ENCODE measurements around the gene IFNAR2.
"Not testable (repeated sequence)": the region's sequence is repeated elsewhere in the genome, so short reads cannot be mapped to it uniquely, and the experiment has no call there.

Gene IFNAR2

DNA sequence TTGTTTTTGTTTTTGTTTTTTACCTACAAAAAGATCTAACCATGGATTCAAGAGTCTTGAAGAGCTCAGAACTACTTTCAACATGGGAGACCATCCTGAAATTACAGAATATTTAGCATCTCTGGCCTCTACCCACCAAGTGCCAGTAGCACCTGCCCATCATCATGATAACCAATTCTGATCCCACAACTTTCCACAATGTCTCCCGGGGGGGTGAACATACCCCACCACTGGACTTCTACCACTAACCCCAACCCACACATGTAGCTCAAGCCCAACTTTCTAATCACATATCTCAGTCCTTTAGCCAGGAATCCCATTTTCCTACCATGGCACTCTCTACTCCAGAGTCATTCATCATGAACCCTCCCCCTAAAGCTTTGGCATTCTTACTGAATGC lies 15.7 kb upstream of the IFNAR2 start:
- no peak for DNase-seq

DNA sequence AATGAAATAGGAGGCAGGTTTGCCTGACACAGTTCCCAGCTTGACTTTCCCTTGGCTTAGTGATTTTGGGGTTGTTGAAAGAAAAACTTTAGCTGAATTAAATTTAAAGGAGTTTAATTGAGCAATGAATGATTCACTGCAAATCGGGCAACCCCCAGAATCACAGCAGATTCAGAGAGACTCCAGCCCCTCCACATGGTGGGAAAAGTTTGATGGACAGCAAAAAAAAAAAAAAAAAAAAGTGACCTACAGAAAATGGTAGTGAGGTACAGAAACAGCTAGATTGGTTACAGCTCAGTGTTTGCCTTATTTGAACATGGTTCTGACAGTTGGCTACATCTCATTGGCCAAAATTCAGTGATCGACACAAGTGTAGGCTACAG lies 12.6 kb upstream of the IFNAR2 start:
- no peak for DNase-seq

DNA sequence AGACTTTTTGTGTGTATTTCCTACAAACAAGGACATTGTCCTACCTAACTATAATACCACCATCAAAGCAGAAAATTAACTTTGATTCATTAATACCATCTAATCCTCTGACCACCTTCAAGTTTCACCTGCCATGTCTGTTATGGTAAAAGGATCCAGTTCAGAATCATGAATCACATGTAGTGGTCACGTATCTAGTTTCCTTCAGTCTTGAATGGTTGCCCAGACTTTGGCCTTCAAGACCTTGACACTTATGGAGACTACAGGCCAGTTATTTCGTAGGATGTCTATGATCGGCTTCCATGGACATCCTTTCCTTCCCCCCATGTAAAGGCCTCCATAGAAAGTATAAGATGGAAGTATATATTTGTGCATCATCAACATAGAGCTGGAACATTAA lies 10.4 kb upstream of the IFNAR2 start:
- DNase-seq, result no peak

DNA sequence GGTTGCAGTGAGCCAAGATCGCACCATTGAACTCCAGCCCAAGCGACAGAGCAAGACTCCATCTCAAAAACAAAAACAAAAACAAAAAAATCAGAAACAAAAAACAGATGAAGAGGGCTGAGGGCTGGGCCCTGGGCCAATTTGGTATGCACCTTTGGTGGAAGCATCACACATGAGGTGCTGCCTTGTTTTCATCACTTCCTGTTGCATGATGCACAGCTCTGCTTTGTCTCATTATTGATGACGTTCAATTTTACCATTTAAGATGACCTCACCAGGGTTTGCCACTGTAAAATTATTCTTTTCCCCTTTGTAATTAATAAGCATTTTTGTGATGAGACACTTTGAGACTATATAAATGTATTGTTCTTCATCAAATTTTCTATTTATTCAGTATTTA lies 9.8 kb upstream of the IFNAR2 start:
- no peak for DNase-seq

DNA sequence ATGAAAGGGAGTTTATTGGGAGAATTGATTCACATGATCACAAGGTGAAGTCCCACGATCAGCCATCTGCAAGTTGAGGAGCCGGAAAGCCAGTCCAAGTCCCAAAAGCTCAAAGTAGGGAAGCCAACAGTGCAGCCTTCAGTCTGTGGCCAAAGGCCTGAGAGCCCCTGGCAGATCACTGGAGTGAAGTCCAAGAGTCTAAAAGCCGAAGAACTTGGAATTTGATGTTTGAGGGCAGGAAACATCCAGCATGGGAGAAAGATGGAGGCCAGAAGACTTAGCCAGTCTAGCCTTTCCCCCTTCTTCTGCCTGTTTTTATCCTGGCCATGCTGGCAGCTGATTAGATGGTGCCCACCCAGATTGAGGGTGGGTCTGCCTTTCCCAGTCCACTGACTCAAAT lies 4.4 kb upstream of the IFNAR2 start:
- not testable (repeated sequence) for DNase-seq

DNA sequence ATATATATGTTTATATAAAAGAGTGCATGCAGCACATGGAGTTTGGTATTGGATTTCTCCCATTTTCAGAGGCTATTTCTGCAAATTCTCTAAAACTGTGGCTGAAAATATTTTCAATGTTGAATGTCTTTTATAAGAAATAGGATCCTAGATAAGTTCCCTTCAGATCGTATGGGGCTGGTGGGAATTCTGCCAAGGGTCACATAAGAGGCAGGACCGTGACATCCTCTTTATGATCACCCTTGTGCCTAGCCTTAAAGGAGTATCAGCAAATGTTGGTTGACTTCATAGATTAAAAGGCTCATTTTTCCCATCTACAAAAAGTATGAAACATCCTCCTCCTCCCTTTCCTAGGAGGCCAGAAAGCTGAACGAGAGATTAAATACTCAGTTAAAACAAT lies 1.3 kb upstream of the IFNAR2 start:
- DNase-seq, result no peak

DNA sequence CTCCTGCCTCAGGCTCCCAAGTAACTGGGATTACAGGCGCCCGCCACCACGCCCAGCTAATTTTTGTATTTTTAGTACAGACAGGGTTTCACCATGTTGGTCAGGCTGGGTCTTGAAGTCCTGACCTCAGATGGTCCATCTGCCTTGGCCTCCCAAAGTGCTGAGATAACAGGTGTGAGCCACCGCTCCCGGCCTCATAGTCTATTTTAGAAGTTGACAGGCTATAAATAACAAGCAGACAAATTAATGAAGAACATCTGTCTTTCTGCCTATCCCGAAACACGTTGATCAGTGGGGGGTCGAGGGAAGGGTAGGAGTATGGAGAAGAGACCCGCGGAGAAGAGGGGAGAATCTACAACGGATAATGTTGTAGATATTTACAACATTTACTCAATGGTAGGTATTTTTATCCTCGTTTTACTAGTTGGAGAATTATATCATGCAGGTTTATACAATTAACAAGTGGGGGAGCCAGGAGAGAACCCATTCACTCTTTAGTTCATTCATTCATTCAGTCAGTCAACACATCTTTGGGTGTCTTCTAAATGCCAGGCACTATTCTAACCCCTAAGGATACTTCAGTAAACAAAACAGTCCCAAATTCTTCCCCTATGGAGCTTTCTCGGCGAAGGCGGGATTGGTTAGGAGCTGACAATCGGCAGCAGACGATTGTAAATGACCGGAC lies 497 bp upstream of the IFNAR2 start:
- DNase-seq, result no peak

DNA sequence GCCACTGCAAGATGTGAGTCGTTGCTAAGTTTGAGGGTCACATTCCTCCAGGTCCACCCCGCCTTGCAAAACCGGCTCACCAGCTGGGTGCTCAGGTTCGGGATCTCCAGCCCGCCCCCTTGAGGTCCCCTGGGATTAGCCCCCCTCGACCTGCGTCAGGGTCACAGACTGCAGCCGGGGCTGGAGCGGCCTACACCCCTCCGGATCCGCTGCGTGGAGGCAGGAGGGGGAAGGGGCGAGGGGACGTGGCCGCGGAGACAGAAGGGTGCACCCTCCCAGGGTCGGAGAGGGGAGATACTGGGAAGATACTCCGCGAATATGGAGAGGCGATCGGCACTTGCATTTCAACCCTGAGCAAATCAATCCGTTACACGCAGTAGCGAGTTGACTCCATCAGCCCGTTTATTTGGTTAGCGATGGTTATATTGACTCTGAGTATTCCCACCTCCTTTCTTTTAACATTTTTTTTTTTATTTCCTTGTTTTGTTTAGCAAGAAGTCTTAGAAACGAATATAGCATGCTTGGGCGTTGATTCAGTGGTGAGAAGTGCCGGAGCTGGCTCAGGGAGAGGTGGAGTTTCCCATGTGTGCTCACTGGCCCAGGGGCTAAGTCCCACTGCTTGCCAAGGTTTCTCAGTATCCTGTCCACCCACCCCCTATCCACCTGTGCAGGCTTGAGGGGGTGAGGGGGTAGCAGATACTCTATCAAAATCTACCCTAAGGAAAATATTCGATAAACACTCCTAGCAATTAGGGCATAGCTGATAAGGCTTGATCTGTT lies 997 bp downstream of the IFNAR2 start:
- DNase-seq, result peak in 43 of 51 donors; percentile 14 to 76 (median 49)

DNA sequence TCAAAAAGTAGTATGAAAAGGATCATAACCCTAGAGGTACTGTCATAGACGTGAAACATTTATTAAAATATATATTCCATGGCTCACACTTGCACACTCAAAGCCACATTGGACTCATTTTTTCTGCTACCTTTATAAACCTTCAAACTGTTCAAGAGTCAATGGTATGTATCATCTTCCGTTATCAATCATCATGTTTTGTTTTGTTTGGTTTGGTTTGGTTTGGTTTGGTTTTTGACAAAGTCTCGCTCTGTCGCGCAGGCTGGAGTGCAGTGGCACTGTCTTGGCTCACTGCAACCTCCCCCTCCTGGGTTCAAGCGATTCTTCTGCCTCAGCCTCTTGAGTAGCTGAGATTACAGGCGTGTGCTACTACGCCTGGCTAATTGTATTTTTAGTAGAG lies 1.8 kb downstream of the IFNAR2 start:
- DNase-seq, result peak in 1 of 51 donors; percentile 1

DNA sequence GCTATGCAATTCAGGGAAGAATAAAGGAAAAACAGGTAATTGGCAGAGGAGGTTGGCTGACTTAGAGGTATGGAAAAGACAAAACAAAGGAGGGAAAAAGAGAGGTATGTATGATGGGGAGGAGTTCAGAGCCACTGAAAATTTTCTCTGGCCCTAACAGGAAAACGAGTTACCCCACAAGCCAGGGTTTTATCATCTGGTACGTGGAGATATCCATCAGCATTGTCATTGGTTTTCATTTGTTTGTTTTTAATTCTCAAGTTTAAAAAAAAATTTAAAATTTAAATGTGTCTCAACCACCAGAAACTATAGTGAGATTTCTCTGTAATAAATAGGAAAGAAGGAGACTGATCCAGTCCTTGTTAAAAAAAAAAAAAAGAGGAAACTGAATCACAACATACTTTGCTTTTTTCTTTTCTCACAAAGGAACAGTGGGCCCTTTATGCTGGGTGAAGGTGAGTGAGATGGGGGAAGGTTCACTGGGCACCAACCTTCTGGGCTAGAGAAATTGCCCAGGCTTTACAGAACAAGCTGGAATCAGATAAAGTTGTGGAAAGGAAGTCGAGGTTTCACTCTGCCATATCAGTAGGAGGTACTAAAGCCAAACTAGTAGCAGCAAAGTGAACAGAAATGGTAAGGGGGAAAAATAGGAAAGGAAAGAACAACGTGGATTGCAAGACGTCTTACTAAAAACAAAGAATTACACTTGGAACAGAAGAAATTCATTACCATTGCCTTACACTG lies 2.7 kb downstream of the IFNAR2 start:
- DNase-seq, result peak in 1 of 51 donors; percentile 11

DNA sequence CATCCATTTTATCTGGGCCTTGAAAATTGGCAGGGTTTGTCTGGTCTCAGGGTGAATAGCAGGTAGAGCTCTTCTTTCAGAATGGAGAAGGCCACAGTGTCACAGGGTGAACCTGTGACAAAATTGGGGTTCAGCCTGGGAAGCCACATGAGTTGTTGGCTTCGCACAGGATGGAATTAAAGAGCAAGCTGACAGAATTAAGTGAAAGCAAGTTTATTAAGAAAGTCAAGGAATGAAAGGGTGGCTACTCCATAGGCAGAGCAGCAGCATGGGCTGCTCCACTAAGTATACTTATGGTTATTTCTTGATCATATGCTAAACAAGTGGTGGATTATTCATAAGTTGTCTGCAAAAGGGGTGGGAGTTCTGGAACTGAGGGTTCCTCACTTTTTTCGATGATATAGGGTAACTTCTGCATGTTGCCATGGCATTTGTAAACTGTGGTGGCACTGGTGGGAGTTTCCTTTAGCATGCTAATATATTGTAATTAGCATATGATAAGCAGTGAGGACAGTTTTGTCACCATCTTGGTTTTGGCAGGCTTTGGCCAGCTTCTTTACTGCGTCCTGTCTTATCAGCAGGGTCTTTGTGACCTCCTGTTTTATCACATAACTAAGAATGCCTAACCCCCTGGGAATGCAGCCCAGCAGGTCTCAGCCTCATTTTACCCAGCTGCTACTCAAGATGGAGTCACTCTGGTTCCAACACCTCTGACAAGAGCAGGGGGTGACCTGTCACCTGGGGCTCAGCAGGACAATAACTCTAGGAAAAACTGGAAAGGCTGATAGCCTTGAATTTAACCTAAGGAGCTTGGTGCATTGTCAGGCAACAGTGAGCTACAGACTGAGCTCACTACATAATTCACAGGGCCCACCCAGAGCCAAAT lies 5.1 kb downstream of the IFNAR2 start:
- no peak for DNase-seq

DNA sequence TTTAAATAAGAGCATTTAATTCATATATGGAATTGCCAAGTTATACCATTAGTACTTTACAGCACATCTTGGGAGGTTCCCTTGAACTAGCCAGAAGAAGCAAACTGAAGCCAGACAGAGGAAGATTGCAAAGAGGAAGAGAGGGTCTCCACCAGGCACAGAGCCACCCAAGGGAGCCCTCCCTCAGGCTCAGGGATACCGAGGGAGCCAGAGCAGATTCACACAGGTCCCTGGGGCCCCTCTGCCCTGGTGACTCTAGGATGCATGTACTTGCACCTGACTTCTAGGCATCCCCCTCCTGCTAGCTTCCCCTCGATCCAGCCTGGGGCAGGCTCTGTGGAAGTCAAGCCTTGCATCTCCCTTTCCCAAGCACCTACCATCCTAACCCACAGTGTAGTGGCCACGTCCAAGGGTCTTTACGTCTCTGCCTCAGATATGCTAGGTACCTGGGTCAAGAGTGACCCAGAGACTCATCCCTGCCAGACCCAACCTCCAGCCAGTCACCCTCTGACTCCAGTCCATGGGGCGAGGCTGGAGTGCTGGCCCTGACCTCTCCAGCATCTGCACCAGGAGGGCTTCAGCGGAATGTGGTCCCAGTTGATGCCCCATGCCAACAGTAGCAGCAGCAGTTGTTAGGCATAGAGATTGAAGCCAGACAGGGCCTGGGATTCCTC lies 6.4 kb downstream of the IFNAR2 start:
- no peak for DNase-seq

DNA sequence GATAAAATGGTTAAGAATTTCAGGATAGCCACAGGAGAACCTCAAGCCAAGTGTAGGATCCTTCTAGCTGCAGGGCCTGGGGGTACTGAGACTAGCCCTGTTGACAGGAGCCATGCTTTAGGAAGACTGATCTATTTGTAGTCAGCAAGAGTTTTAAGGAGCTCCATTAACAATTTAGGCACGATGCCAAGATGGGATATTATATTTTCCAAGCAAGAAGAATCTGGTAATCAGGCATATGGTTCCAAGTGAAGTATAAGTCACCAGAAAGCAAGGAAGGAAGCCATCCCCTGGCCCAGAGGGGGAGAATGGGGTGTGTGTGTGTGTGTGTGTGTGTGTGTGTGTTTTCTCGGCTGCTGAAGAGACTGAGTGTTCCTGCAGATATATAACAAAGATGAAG lies 7.0 kb downstream of the IFNAR2 start:
- no peak for DNase-seq

DNA sequence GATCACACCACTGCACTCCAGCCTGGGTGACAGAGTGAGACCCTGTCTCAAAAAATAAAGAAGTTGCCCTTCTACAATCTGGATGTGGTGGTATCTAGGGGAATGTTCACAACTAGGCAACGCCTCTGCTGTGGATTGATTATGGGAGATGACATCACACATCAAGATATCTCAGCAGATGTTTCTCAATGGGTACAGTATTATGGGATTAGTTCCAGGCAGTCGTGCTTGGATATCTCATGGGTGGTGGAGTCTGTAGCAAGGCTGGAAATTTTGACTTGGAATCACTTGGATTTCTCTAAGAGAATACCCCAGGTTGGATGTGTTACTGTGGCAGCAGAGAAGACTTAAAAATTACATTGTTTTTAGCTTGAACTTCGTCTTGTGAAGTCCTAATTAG lies 7.7 kb downstream of the IFNAR2 start:
- DNase-seq, result no peak

DNA sequence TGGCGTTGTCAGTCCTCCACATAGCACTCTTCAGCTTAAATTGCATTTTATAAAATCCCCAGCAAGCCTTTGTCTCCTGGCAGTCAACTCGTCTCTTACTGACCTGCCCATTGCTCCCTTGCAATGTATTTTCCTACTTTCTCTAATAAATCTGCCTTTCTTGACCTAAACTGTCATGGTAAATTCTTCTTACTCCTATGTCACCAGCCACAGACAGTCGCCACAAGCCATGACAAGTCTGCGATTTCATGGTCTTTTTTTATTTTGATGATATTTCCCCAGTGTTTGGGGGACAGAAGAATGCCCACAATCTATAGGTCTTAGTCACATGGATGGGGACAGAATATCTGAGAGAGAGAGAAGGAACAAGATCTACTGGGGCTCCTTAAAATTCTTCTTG lies 8.4 kb downstream of the IFNAR2 start:
- DNase-seq, result no peak

DNA sequence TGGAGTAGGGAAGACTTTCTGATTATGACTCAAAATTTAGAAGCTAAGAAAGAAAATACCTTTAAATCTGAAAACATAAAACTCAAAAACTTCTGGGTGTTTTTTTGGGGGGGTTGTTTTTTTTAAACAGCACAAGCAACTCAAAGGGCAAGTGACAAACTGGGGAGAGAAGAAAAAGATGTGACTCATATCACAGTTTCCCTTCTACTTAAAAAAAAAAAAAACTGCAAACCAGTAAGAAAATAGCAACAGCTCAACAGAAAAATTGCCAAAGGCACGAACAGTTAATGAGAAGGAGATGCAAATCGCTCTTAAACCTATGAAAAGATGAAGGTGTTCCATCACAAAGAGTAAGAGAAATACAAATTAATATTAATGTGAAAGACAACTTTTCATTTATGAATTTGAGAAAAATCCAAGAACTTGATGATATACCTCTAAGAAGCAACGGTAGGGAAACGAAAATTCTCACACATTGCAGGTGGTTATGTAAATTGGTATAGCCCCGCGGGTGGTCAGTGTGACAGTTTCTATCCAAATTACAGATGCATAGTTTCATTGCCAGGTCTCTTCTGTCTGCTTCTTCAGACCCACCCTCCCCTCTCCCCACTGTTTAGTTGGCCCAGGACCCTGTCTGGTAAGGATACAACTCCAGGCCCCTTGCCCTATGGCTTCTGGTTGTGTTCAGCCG lies 9.0 kb downstream of the IFNAR2 start:
- DNase-seq, result no peak

DNA sequence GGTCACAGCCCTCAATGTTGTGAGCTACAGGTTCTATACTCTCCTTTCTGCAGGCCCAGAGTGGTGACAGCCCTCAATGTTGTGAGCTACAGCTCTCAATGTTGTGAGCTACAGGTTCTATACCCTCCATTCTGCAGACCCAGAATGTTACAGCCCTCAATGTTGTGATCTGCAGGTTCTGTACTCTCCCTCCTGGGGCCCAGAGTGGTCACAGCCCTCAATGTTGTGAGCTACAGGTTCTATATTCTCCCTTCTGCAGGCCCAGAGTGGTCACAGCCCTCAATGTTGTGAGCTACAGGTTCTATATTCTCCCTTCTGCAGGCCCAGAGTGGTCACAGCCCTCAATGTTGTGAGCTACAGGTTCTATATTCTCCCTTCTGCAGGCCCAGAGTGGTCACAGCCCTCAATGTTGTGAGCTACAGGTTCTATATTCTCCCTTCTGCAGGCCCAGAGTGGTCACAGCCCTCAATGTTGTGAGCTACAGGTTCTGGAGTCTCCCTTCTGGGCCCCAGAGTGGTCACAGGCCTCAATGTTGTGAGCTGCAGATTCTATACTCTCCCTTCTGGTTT lies 9.9 kb downstream of the IFNAR2 start:
- DNase-seq, result not testable (repeated sequence)

DNA sequence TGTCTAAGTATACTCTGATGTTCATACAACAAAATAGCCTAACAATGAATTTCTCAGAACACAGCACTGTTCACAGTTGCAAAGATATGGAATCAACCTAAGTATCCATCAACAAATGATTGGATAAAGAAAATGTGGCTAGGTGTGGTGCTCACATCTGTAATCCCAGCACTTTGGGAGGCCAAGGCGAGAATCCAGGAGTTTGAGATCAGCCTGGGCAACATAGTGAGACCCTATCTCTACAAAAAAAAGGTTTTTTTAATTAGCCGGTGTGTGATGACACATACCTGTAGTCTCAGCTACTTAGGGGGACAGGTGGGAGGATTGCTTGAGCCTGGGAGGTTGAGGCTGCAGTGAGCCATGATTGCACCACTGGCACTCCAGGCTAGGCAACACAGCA lies 10.7 kb downstream of the IFNAR2 start:
- no peak for DNase-seq

DNA sequence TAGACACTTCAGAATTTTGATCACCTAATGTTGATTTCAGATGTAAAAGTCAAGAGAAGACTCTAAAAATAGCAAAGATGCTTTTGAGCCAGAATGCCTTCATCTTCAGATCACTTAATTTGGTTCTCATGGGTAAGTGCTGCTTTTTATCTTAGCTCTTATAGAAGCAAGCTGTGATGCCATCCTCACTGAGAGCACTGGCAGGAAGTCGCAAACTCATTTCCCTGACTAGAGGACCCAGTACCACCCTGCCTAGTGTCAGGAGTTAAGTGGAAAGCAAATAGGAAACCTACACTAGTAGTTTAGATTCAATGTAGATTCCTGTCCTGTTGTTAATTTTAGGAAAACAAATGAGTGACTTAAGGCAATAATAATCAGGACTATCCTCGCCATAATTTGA lies 12.1 kb downstream of the IFNAR2 start:
- no peak for DNase-seq

DNA sequence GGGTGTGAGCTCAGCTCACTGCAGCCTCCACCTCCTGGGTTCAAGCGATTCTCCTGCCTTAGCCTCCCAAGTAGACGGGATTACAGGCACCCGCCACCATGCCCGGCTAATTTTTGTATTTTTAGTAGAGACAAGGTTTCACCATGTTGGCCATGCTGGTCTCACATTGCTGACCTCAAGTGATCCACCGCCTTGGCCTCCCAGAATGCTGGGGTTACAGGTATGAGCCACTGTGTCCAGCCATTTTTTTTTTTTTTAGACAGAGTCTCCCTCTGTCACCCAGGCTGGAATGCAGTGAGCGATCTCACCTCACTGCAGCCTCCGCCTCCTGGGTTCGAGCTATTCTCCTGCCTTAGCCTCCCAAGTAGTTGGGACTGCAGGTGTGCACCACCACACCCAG lies 13.1 kb downstream of the IFNAR2 start:
- not testable (repeated sequence) for DNase-seq
